Measurements from ENCODE around the gene NKAIN4.

GRCh38 chr20:63223121-63223825, 31.0 kb downstream of the NKAIN4 start:
- TF ChIP-seq, protein P1, sequence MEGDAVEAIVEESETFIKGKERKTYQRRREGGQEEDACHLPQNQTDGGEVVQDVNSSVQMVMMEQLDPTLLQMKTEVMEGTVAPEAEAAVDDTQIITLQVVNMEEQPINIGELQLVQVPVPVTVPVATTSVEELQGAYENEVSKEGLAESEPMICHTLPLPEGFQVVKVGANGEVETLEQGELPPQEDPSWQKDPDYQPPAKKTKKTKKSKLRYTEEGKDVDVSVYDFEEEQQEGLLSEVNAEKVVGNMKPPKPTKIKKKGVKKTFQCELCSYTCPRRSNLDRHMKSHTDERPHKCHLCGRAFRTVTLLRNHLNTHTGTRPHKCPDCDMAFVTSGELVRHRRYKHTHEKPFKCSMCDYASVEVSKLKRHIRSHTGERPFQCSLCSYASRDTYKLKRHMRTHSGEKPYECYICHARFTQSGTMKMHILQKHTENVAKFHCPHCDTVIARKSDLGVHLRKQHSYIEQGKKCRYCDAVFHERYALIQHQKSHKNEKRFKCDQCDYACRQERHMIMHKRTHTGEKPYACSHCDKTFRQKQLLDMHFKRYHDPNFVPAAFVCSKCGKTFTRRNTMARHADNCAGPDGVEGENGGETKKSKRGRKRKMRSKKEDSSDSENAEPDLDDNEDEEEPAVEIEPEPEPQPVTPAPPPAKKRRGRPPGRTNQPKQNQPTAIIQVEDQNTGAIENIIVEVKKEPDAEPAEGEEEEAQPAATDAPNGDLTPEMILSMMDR (conservative IDR thresholded peaks at IDR 0.05; ENCODE audit: low read depth, low read length), result peak; percentile 81
- no peak for TF ChIP-seq EZH2 (IDR thresholded peaks at IDR 0.05; ENCODE audit: borderline replicate concordance, low read depth, low read length, poor library complexity, severe bottlenecking)

Measured in A673 (cell line).